Keratinocyte (primary cell): Measurements from ENCODE around the gene PSD. TPM values are rescaled to one million over a fixed set of nuclear protein-coding genes. Genes with fewer than 3 reads are reported as not detected.

Experiments
- DNase-seq: peaks from one replicate; pipeline ENCODE4 v3.0.0-alpha.2; 2011; ENCODE audit warnings: low read depth, missing footprints, low spot score
- FAIRE-seq: peaks from 2 replicates; lab custom pipeline; 2011; peaks lifted over from hg19 to GRCh38; lab: Jason Lieb, UNC
- H2AFZ ChIP-seq: 2 replicates; pipeline ENCODE4 v1.6.0; 2012; ENCODE audit warnings: low read length, control low read depth, inconsistent platforms; ENCODE audit not compliant: control insufficient read depth
- H3K27ac ChIP-seq: 2 replicates; pipeline ENCODE4 v1.5.1; 2011; ENCODE audit warnings: low read length; ENCODE audit not compliant: control insufficient read depth, insufficient read depth
- H3K27me3 ChIP-seq: 3 replicates; pipeline ENCODE4 v1.6.0; 2011; ENCODE audit warnings: low read length; ENCODE audit not compliant: control insufficient read depth, insufficient read depth; ENCODE audit errors: extremely low read depth
- H3K36me3 ChIP-seq, 2 experiments: 2 replicates in 1 of 2; 3 replicates in 1 of 2; pipeline ENCODE4 v1.5.1; 2011; ENCODE audit warnings: low read length in 2 of 2, mild to moderate bottlenecking in 1 of 2; ENCODE audit not compliant: control insufficient read depth in 2 of 2, insufficient read depth in 2 of 2; ENCODE audit errors: extremely low read depth in 1 of 2
- H3K4me1 ChIP-seq: 3 replicates; pipeline ENCODE4 v1.5.1; 2011; ENCODE audit warnings: low read length; ENCODE audit not compliant: control insufficient read depth, insufficient read depth; ENCODE audit errors: extremely low read depth
- H3K4me2 ChIP-seq: 3 replicates; pipeline ENCODE4 v1.6.0; 2011; ENCODE audit warnings: low read depth, low read length; ENCODE audit not compliant: control insufficient read depth, insufficient read depth; ENCODE audit errors: extremely low read depth
- H3K4me3 ChIP-seq, 3 experiments: fragments of 200-600 bp in 1 of 3; sonication (generic) in 1 of 3; 2 replicates in 2 of 3; 3 replicates in 1 of 3; pipeline ENCODE4 v1.5.1; 2011 to 2016; ENCODE audit warnings: low read length in 3 of 3, mild to moderate bottlenecking in 3 of 3, control low read depth in 2 of 3, inconsistent platforms in 1 of 3, low read depth in 1 of 3, mixed read lengths in 1 of 3, mixed run types in 1 of 3, moderate library complexity in 1 of 3; ENCODE audit not compliant: control insufficient read depth in 2 of 3, insufficient read depth in 2 of 3; ENCODE audit errors: extremely low read depth in 1 of 3
- H3K79me2 ChIP-seq: 2 replicates; pipeline ENCODE4 v1.6.0; 2012; ENCODE audit warnings: low read length; ENCODE audit not compliant: control insufficient read depth, insufficient read depth
- H3K9ac ChIP-seq: 3 replicates; pipeline ENCODE4 v1.6.0; 2011; ENCODE audit warnings: low read length; ENCODE audit not compliant: control insufficient read depth, insufficient read depth; ENCODE audit errors: extremely low read depth
- H3K9me1 ChIP-seq: 3 replicates; pipeline ENCODE4 v1.6.0; 2011; ENCODE audit warnings: low read length; ENCODE audit not compliant: control insufficient read depth, insufficient read depth; ENCODE audit errors: extremely low read depth
- H3K9me3 ChIP-seq: 2 replicates; pipeline ENCODE4 v1.5.1; 2012; ENCODE audit warnings: low read depth, low read length; ENCODE audit not compliant: control insufficient read depth
- H4K20me1 ChIP-seq: 3 replicates; pipeline ENCODE4 v1.6.0; 2011; ENCODE audit warnings: low read length; ENCODE audit not compliant: control insufficient read depth, insufficient read depth; ENCODE audit errors: extremely low read depth
- CTCF ChIP-seq, 3 experiments: IDR thresholded peaks in 1 of 3; conservative IDR thresholded peaks in 1 of 3; optimal IDR thresholded peaks in 1 of 3; 2 replicates in 2 of 3; 3 replicates in 1 of 3; pipeline versions ENCODE3 to v1.5.1; 2011; ENCODE audit warnings: low read length in 3 of 3, mild to moderate bottlenecking in 3 of 3, moderate library complexity in 2 of 3, control low read depth in 1 of 3, inconsistent platforms in 1 of 3; ENCODE audit not compliant: insufficient read depth in 2 of 3; ENCODE audit errors: extremely low read depth in 1 of 3
- EZH2 ChIP-seq: IDR thresholded peaks from one replicate; pipeline ENCODE4 v1.6.1; 2012; ENCODE audit warnings: inconsistent platforms, mild to moderate bottlenecking, low read length, moderate library complexity
- dilution Hi-C: fragments of 300-500 bp; cut with MboI; formaldehyde crosslinking; loops from one replicate; pipeline ENCODE4 v1.7.0; 2020; ENCODE audit warnings: low sequenced_read_pairs; ENCODE audit not compliant: extremely low pct_ligation_motif_present
- polyA plus RNA-seq, 5 experiments: library from polyadenylated mRNA; depleted of rRNA in 3 of 5; stranded (reverse) in 3 of 5; stranded (forward) in 1 of 5; unstranded in 1 of 5; fragments of >200 nt; gene quantifications; 1 replicate in 1 of 5; 2 replicates in 3 of 5; 3 replicates in 1 of 5; pipeline versions ENCODE4 v1.2.1 to v1.2.3, GENCODE V29; 2011 to 2012; ENCODE audit warnings: missing spikeins in 2 of 5, low read depth in 1 of 5, low replicate concordance in 1 of 5

The PSD gene
- polyA plus RNA-seq, 1 donor (not counting 4 experiments of a cell fraction or from before 2014, with no cell fraction given) = 0.10 TPM

DNA sequence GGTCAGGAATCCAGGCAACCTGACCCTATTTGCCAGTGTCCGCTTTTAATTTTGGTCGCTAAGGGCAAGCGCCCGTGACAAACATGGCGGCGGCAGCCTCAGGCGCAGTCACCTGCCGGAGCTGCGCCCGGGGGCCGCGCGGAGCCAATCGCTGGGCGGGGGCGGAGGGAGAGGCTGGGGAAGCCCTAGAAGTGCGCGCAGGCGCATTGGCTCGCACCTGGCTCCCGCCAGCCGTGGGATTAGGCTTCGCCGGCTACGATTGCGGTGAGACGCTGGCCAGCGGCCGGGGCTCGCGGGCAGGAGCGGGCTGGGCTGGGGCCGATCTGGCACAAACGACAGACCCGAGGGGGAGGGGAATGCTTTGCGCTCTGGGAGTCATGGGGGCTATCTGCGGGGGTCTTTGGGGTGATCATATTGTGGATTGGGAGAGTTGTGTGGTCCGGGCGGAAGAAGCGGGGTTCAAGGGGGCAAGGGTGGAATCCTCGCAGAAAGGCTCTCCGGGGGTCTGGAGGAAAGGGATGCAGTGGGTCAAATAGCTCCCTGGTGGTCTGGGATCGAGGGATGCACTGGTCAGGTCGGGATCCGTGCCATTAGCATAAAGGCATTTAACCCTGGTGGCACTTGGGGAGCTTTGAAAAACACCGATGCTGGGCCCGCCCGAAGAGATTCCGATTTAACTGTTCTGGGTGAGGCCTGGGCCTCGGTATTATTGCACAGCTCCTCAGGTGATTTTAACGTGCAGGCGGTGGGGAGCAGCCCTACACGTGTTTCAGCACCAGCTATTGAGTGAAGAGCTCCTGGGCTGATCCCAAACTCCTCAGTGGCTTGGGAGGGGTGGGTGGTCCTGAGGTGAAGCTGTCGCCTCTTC, 42.8 kb upstream of the PSD start:
- Histone ChIP-seq H4K20me1 (no peaks in the 10 kb centered on the region), H3K9ac (peak overlapping the region; percentile 52), H3K9me3 (no peaks in the 10 kb centered on the region), H3K27ac (no peak overlapping the region), H3K4me3 (peak overlapping the region; percentile 44 to 68 (median 67)), H3K36me3 (peaks cover 0 to 3% of the 10 kb centered on the region in 2 experiments), H3K9me1 (peaks cover 3% of the 10 kb centered on the region), H3K79me2 (no peaks in the 10 kb centered on the region), H3K27me3 (no peaks in the 10 kb centered on the region), H3K4me2 (peak overlapping the region; percentile 88), H3K4me1 (peaks cover 23% of the 10 kb centered on the region), H2AFZ (peak overlapping the region; percentile 98)
- dilution Hi-C loops = no loop called here
- FAIRE-seq = no peak
- DNase-seq = peak; percentile 44
- no peak for TF ChIP-seq CTCF (optimal IDR thresholded peaks at IDR 0.05 in 1 of 3, IDR thresholded peaks at IDR 0.05 in 1 of 3, conservative IDR thresholded peaks at IDR 0.05 in 1 of 3; ENCODE audit: extremely low read depth in 1 of 3, insufficient read depth in 2 of 3, low read length in 3 of 3)
- TF ChIP-seq EZH2 = no peak

GRCh38 chr10:102460836-102461186, 42.2 kb upstream of the PSD start:
- no peak for FAIRE-seq

More at GRCh38 chr10:102460836-102461186, 42.2 kb upstream of the PSD start:
- peak overlapping the region; percentile 88 for H3K4me2 ChIP-seq
- H3K9me3 ChIP-seq = no peaks in the 10 kb centered on the region
- DNase-seq = no peak
- H3K27ac ChIP-seq = no peak overlapping the region
- H3K36me3 ChIP-seq = peaks cover 0 to 5% of the 10 kb centered on the region in 2 experiments
- no peak for TF ChIP-seq CTCF (optimal IDR thresholded peaks at IDR 0.05 in 1 of 3, IDR thresholded peaks at IDR 0.05 in 1 of 3, conservative IDR thresholded peaks at IDR 0.05 in 1 of 3; ENCODE audit: extremely low read depth in 1 of 3, insufficient read depth in 2 of 3, low read length in 3 of 3)
- no peak for TF ChIP-seq EZH2
- peaks cover 3% of the 10 kb centered on the region for H3K9me1 ChIP-seq
- dilution Hi-C loops = no loop called here
- H3K27me3 ChIP-seq = no peaks in the 10 kb centered on the region
- H3K4me1 ChIP-seq = peaks cover 23% of the 10 kb centered on the region
- peak overlapping the region; percentile 98 for H2AFZ ChIP-seq
- peak overlapping the region; percentile 52 for H3K9ac ChIP-seq
- H4K20me1 ChIP-seq = no peaks in the 10 kb centered on the region
- no peaks in the 10 kb centered on the region for H3K79me2 ChIP-seq
- H3K4me3 ChIP-seq = peak overlapping the region in 2 of 3 experiments; percentile 67 to 68
